CD4-positive, alpha-beta T cell treated with Interleukin-17A for 1 hour (primary cell): ENCODE results near the gene ESPNL.
"Not testable (repeated sequence)": the region's sequence is repeated elsewhere in the genome, so short reads cannot be mapped to it uniquely, and the experiment has no call there.

Experiments used
- DNase-seq: peaks from one replicate; pipeline ENCODE4 v3.0.0-alpha.2; 2020

The ESPNL gene

DNA sequence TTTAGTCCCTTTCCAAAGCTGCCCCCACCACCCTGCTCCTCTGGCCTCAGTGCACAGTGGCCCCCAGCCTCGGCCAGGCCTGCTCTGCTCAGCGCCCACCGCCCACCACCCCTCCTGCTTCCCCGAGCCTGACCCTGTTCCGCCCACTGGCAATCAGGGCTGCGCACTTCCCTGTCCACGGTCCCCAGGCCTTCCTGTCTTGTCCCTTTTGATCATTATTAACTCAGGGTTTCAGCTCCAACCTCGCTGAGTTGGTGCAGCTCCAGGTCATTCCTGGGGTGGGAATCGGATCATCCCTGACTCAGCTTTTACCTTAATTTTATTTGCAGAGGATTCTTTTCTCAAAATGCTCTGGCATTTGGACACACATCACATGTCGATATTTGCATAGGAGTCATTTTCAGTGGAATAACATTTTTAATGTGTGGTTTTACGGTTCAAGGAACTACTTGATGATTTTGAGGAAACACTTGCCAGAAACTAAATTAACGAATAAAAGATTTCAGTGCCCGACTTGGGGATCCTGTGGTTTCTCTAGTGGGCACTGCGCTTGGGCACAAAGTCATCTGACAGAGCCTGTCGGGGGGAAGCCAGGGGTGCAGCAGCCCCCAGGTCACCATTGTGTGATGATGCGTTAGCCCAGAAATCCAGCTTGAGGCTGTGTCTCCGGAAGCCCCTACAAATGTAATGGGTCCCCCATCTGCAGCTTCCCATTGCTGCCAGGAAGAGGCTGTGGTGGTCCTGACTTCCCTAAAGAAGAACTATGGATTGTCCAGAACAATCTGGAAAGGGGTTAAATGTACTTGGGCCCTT, 1.0 kb upstream of the ESPNL start:
- no peak for DNase-seq

DNA sequence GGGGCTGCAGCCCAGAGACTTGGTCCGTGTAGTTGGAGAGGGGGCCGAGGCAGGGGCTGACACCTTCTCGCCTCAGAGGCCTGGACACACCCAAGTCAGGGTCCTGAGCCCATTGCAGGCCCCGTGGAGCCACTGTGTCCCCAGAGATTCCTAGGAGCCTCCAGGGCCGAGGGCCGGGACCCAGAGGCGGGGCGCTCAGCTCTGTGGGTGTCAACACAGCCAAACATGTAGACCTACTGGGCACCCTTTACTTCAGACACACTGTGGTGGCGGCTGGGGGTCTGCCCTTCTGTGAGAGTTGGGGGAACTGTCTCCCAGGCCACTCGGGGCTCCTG, 459 bp upstream of the ESPNL start:
- DNase-seq = no peak

DNA sequence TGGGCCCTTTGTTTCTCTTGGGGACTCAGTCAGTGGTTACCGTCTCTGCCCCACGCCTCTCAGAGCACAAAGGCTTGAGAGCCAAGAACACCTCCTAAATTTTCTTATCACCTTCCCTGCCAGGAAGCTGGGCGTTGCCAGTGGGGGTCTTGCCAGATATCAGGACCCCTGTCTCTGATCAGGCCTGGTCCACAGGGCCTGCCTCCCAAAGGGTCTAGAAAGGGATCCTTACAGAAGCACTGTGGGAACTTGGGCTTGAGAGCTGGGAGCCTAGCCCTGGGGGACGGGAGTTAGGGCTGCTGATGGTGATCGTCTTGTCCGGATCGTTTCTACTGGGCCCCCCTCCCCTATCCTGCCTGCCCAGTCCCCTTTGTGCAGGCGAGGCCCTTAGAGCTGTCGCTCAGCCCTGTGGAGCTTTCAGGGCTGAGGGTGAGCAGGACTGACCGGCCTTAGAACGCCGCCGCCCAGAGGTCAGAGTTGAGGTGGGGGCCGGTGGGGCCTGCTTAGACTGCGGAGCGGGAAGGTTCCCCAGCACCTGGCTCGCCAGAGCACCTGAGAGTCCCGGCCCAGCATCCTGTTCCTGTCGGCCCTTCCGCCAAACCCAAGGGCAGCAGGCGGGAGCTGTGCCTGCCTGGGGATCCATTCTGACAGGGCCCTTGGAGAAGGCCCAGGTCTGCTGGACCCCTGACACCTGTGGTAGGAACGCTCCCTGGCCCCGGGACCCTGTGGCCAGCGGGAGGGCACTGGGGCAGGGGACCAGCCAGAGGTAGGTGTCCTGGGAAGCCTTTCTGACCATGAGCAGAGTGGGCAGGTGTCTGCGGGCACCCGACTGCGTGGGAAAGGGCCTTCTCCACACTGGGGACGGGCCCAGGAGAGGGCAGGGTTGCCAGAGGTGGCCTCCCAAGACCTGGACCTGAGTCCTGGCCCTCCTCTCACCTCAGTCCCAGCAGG, 956 bp downstream of the ESPNL start:
- DNase-seq = no peak

DNA sequence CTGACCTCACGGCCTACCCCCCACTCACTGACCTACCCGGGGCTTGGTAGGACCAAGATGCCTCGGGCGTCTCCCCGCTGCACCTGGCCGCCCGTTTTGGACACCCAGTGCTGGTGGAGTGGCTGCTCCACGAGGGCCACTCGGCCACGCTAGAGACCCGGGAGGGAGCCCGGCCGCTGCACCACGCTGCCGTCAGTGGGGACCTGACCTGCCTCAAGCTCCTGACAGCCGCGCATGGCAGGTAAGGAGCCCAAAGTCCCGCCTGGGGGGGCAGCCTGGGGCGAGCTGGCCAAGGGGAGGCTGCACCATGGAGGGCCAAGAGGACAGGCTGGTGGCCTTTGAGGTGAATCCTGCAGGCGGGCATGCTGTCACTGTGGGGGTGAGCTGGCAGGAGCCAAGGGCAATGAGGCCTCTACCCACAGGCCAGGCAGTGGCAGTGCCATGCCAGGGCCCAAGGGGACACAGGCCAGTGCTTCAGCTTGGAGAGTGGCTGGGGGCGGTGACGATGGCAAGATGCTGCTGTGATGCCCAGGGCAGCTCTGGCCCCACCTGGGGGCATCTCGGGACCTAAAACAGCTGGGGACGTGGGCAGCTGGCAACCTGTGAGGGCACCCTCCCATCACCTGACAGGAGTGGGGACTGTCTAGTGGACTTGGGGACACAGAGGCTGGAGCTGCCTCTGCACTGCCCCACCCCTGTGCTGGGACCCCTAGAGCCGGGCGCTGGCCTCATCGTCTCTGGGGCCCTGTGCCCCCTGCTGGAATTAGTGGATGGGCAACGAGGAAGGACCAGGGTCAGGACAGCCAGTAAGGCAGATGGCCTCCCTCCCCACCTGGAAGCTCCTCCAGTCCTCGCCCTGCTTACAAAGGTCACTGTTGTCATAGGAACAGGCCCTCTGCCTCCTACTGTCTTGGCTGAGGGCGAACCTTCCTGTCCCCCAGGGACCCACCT, 2.0 kb downstream of the ESPNL start:
- DNase-seq = no peak

DNA sequence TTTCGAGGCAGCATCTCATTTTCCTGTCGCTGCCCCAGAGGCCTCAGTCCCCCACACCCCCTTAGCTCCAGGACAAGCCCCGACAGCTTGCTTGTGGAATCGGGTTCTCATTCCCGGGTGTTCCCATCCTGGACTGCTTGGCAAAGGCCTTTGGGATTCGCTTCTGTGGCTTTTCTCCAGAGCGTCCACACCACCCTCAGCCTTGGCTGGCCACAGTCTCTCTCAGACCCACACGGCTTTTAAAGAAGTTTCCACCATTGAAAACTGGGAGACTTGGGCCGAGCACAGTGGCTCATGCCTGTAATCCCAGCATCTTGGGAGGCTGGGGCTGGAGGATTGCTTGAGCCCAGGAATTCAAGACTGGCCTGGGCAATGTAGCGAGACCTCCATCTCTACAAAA, 2.7 kb downstream of the ESPNL start:
- no peak for DNase-seq

DNA sequence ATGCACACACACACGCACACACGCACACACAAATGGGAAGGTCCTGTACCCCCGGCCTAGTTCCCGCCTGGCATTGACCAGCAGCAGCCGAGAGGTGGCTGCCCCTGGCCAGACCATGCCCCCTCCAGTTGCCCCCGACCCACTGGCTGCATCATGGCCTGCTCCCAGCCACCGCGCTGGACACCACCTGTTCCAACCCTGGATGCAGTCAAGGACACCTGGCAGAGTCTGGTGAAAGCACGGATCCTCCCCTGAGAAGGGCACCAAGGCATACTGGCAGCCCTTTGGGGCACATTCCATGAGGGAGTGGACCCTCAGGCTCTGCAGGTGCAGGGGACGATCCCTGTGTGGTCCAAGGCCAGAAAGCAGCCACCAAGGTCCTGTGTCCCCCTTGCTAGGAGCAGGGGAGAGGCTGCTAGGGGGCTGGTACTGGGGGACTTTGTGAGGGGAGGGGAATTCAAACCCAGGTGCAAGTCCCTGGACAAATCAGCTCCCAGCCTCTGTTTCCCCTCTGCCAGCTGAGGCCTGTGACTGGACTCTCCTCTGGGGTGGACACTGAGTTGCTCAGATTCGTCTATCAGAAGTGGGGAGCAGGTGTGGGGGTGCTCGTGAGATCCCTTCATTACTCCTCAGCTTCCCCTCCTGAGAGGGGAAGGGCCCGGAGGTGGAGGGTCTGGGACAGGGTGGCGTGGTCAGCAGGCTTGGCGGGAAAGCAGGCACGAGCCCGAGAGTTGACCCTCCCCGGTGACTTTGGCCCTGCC, 3.5 kb downstream of the ESPNL start:
- no peak for DNase-seq

DNA sequence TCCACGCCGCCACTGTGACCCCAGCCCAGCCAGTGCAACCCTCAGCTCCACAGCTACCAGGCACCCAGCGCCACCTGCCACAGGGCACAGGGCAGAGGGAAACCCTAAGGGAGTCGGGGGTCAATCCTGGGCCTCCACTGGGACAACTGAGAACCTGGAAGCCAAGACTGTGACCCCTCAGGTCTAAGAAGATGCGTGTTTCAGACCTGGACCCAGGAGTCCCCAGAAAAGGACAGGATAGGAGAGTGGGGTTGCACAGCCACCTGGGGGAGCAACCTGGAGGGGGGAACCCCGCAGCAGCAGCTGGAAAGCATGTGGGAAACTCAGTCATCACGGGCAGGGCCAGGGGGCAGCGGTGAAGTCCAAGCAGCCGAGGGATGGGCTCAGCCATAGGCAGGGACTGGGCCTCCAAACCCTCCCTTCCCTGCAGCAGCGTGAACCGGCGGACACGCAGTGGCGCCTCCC, 4.1 kb downstream of the ESPNL start:
- DNase-seq = no peak

DNA sequence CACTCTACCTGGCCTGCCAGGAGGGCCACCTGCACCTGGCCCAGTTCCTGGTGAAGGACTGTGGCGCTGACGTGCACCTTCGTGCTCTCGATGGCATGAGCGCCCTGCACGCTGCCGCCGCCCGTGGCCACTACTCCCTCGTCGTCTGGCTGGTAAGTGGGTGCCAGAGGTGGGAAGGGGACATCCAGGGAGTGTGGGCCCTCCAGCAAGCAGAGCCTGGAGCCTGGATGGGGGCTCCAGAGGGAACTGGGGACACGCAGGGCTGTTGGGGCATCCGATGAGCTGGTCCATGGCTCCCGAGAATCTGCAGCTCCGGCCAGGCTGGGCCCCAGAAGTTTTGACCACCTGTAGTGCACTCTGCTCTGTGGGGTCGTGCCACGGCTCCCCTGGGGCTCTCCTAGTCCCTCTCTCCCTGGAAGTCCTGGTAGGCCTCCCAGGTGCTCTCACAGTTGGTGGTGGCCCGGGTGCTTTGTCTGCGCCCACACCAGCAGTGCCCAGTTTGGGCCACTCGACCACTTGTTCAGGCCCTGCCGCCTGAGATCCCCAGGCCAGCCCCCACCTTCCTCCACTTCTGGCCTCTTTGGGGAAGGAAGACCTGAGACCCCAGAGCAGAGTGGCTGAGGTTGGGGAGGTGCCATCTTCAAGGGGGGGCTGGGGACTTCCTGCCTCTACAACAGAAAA, 4.7 kb downstream of the ESPNL start:
- no peak for DNase-seq

DNA sequence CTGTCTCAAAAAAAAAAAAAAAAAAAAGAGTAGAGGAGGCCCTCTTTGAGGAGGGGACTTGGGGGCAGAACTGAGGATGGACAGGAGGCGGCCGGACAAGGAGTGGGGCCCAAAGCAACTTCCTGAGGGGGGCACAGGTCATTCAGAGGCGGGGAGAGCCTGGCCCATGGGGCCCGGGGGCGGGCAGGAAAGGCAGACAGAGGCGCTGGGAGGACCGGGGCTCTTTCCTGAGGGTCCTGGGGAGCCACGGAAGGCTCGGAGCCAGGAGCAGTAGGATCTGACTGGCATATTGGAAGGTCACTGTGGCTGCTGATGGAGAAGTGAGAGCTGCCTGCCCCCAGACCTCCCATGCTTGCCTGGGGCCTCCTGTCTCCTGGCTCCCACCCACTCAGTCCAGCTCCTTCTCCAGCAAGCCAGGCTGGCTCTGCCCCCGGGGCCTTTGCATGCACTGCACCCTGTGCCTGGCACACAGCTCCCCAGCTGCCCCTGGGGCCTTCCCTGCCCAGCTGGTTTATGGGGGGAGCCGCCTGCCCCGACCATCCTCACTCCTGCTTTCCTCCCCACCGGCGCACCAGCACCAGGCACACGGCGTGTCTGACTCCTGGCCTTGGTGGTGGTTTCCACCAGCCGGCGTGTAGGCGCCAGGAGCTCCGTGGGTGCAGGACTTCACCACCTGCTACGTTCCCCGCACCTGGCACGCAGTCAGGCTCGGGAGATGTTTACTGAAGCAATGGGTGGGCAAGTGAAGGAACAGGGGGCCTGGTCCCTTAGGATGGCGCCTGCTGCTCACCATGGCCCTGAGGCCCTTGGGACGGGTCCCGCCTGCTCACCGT, 5.6 kb downstream of the ESPNL start:
- DNase-seq = no peak

DNA sequence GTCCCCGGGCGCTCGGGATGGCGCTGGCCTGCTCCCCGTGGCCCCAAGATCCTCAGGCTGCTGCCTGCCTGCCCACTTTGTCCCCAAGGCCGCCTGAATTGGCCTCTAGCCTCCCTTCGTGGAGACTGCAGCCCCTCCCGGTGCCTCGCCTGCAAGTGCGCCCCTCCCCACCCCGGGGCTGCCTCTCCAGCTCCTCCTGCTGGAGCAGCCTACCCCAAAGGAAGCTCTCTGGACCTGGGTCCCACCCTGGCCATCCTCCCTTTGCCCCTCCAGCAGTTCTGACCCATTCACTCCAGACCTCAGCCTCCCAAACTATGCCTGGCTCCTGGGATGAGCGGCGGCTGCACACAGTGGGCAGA, 6.2 kb downstream of the ESPNL start:
- DNase-seq = no peak

DNA sequence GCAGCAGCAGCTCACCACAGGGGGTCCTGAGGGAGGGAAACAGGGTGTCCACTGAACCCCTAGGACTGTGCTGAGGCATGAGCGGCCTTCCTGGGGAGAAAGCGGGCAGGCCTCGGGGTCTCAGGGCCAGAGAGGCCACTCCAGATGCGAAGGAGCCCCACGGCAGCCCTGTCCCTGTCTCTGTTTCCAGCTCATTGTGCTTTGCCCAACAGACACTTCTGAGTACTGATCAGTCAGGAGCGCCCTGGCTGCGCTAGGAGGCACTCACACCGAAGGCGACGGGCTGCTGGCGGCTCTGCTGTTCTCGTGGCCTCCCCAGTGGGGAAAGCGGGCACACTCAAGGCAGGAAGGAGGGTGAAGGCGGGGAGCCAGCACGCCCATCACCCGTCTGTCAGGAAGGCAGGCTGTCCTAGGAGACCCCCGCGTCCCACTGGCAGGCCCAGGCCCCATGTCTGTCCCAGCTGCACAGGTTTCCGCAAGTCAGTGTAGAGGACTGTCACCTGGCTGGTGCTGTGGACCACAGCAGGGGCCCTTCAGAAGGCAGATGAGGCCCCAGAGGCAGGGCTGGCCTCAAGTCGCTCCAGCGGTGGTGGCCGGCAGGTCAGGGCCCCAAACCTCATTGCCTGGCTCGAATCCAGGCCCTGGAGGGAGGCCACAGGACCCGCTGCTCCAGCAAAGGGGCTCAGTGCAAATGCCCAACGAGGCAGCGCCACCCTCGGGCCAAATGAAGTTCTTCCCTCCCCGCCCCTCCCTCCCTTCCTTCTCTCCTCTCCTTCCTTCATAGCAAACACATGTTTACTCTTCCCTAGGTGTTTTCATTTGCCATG, 6.8 kb downstream of the ESPNL start:
- no peak for DNase-seq

DNA sequence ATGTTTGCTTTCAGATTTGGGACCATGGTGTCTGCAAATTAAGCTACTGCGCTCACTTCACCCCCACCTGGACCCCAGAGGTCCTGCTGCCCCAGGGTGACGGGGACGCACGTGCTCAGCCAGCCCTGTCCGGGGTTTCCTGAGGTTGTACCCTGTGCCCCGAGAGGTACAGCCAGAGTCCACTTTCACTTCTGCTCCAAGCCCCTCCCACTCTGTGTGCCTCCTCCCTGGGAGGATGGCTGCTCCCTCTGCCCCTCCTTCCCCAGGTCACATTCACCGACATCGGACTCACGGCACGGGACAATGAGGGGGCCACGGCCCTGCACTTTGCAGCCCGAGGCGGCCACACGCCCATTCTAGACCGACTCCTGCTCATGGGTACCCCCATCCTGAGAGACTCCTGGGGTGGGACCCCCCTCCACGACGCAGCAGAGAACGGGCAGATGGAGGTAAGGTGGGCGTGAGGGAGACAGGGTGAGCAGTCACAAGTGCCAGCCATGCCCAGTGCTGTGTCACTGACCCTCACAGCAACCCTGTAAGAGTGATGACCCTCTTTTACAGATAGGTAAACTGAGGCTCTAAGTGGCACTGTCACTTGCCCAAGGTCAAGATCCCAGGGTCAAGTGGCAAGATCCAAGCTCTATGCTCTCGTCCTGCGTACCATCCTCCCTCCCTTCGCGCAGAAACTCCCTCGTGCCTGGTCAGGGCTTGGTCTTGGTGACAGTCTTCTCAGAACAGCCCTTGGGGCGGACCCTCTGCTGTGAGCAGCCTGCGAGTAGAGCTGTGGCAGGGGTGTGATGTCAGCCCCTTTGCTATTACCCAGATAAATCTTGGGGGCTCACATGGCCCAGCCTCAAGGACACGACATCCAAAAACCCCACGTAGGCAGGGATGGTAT, 7.6 kb downstream of the ESPNL start:
- DNase-seq = no peak

DNA sequence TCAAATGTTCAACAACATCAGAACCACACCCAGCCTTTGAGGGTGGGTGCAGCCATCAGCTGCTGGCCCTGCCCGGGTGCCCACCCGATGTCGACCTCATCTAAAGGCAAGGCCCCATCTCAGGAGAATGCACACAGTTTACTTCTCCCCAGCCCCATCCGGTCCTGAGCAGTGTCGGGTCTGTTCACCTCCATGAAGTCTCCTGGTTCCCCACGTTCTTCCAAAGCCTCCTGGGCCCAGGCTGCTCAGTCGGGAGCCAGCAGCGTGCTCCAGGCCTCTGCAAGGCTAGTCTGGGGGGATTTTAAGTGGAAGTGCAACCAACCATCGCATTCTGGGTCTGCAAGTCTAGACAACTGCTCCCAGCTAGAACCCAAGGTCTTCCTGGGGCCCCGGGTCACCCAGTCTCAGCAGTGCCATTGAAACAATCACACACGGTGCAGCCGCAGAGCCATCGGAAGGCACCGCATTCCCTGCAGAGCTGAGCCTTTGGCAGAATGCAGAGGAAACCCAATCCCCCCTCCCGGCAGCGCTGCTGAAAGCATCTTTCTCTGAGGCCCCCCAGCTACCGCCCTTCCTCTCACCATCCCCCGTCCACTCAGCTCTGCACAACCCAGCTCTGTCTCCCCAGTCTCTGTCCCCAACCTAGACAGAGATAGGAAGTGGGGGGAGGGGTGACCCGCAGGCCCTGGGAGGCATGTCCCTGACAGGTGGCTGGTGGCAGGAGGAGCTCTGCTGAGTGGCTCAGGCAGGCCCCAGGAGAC, 8.5 kb downstream of the ESPNL start:
- no peak for DNase-seq

DNA sequence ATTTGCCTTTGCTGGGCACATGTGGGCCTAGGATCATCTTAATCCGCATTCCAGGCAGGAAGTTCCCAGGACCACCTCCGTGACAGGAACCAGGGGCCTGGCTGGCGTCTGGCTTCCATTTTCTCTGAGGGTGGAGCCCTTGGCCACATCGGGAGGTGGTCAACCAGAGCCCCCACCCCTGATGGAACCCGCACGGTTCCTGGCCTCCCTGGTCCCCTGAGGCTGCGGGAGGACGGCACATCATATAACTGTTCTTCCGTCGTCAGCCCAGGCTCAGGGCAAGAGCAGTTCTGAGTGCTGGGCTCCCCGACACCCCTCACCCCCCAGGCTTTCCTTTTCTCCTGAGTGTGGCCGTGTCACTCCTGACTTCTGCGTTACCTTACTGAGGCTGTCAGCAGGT, 13.5 kb downstream of the ESPNL start:
- DNase-seq = no peak

DNA sequence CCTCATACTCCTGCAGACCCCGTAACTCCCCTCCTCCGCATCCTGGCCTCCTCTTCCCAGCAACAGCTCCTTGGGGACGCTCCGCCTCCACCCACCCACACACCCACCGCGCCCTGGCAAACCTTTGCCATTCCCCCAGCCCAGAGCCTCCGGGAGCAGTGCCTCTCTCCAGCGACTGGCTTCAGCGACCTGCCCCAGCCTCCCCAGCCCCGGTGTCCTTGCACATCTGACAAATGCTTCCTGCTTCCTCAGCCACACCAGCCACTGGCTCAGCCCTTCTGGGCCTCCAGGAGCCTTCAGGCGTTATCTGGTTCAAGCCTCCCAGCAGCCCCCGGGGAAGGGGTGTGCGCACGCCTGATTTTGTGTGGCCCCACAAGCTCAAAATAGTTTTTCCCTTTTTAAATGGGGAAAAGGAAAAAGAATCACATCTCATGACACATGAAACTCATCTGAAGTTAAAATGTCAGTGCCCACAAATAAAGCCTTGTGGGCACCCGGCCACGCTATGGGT, 14.2 kb downstream of the ESPNL start:
- no peak for DNase-seq

DNA sequence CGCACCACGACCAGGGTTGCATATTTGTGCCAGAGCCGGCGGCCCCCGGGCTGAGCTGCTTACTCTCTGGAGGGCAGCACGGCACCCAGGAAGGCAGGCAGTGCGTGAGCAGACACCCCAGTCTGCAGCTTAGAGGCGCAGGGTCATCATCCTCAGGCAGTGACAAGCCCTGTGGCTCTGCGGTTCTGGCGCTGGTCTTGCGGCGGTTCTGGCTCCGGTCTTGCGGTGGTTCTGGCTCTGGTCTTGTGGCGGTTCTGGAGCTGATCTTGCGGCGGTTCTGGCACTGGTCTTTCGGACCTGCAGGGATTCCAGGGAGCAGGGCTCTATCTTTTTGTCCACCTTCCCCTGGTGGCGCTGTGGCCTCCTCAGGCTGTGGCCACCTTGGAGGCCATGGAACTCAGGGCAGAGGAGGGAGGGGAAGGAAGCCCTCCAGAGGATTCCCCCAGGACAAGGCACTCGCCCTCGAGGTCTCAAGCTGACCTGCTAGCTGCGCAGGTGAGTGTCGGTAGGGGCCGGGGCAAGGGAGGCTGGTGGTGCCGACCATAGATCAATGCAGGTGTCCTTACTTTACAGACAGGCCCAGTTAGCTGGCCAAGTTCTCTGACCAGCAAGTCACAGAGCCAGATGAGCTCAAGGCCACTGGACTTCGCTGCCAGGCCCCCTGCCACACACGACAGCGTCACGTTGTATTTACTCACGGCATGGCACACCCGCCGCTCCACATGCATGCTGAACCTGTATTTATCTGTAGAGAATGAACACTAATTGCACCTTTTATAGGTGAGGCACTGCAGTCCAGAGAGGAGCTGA, 14.9 kb downstream of the ESPNL start:
- no peak for DNase-seq

DNA sequence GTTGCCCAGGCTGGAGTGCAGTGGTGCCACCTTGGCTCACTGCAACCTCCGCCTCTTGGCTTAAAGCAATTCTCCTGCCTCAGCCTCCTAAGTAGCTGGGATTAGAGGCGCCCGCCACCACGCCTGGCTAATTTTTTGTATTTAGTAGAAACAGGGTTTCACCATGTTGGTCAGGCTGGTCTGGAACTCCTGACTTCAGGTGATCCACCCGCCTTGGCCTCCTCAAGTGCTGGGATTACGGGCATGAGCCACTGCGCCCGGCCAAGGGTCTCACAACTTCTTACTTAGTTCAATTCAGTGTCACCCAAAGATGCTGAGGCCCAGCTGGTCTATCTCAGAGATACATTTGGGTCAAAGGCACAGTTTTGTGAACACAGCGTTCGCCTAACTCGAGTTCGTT, 15.6 kb downstream of the ESPNL start:
- DNase-seq = not testable (repeated sequence)
